SU-DHL-6 (cell line): ENCODE data around the gene B3GAT2.

Experiments used
- CTCF ChIP-seq: fragments of 200-600 bp; sonication (generic); IDR thresholded peaks from one replicate; pipeline ENCODE4 v1.5.1; 2017; ENCODE audit warnings: antibody characterized with exemption, mild to moderate bottlenecking, low read length, moderate library complexity; ENCODE audit not compliant: insufficient read depth, poor library complexity, severe bottlenecking
- EZH2phosphoT487 ChIP-seq: fragments of 200-600 bp; sonication (generic), shearing (Covaris generic); conservative IDR thresholded peaks from 2 replicates; pipeline ENCODE4 v1.6.1; 2018; ENCODE audit warnings: mild to moderate bottlenecking, antibody characterized with exemption, low read length, moderate library complexity, mixed read lengths

- TF ChIP-seq CTCF (no peak), EZH2phosphoT487 (no peak)
Measured at GRCh38 chr6:70831427-70831826, 125.4 kb downstream of the B3GAT2 start.
